OCI-LY3 (cell line): ENCODE results near the gene ARX.

Experiments used
- EZH2phosphoT487 ChIP-seq: fragments of 200-600 bp; shearing (Covaris generic); IDR thresholded peaks from 2 replicates; pipeline ENCODE4 v1.6.1; 2018; ENCODE audit warnings: antibody characterized with exemption, mixed run types, low read depth
- TF ChIP-seq, protein P1 (sequence below): fragments of 200-600, 300-600 bp; sonication (generic); IDR thresholded peaks from 2 replicates; pipeline ENCODE4 v1.5.1; 2014; ENCODE audit warnings: antibody characterized with exemption, low read length, low read depth

DNA sequence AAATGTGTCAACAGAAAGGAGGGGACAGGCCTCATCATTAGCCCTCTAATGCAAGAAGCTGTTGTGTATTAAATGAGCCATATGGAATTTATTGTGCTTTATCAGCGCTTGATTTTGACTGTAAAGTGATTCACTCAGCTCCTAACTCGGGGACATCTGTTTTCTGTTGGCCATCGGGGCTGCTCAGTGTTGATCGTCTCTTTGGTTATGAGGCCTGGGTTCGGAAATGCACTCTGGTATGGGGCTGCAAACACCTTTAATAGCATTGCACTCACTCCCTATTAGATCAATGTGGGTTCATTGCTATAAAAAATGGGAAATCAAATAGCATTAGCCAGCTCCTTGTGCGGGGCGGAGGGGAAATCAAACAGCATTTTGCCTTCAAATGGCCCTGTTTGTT, 6.4 kb downstream of the ARX start:
- TF ChIP-seq, protein P1, sequence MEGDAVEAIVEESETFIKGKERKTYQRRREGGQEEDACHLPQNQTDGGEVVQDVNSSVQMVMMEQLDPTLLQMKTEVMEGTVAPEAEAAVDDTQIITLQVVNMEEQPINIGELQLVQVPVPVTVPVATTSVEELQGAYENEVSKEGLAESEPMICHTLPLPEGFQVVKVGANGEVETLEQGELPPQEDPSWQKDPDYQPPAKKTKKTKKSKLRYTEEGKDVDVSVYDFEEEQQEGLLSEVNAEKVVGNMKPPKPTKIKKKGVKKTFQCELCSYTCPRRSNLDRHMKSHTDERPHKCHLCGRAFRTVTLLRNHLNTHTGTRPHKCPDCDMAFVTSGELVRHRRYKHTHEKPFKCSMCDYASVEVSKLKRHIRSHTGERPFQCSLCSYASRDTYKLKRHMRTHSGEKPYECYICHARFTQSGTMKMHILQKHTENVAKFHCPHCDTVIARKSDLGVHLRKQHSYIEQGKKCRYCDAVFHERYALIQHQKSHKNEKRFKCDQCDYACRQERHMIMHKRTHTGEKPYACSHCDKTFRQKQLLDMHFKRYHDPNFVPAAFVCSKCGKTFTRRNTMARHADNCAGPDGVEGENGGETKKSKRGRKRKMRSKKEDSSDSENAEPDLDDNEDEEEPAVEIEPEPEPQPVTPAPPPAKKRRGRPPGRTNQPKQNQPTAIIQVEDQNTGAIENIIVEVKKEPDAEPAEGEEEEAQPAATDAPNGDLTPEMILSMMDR, result no peak
- no peak for TF ChIP-seq EZH2phosphoT487
